K562 (cell line): Measurements from ENCODE around the gene CDC42BPB. TPM values are rescaled to one million over a fixed set of nuclear protein-coding genes. Genes with fewer than 3 reads are reported as not detected.

Source experiments
- MTA1 ChIP-seq: fragments of 450-650 bp; IDR thresholded peaks from 2 replicates; pipeline ENCODE4 v1.6.1; 2017; ENCODE audit warnings: borderline replicate concordance
- NFIX ChIP-seq: fragments of 250-450 bp; sonication (Bioruptor Pico); IDR thresholded peaks from 2 replicates; pipeline ENCODE4 v1.4.0; 2020; ENCODE audit warnings: low read depth, mild to moderate bottlenecking, moderate library complexity
- NR3C1 ChIP-seq: sonication (generic); formaldehyde crosslinking; IDR thresholded peaks from 2 replicates; pipeline ENCODE4 v1.8.1; 2022; ENCODE audit warnings: missing genetic modification reagents
- PTBP1 ChIP-seq: fragments of 200-400 bp; formaldehyde crosslinking; IDR thresholded peaks from 2 replicates; pipeline ENCODE4 v1.6.1; 2017; ENCODE audit warnings: low read depth, low read length
- polyA plus RNA-seq, 8 experiments: library from polyadenylated mRNA; depleted of rRNA in 4 of 8; stranded (reverse) in 5 of 8; unstranded in 3 of 8; fragments of >200 nt; fragmentation: Nextera tagmentation in 2 of 8; fragmentation: Illumina TruSeq in 1 of 8; extraction: Ambion mirVana in 2 of 8; extraction: Trizol in 1 of 8; gene quantifications; 2 replicates each; pipeline versions ENCODE4 v1.2.1 to v1.2.3, GENCODE V29; 2011 to 2014; ENCODE audit warnings: inconsistent platforms in 1 of 8, missing spikeins in 1 of 8
- total RNA-seq, 7 experiments: library from RNA; depleted of rRNA in 6 of 7; stranded (reverse); fragments of >200 nt in 6 of 7; fragmentation: Illumina TruSeq in 2 of 7; extraction: Trizol in 2 of 7; gene quantifications; 2 replicates each; pipeline versions ENCODE4 v1.2.1 to v1.2.3, GENCODE V29; 2011 to 2021; ENCODE audit warnings: low replicate concordance in 1 of 7
- TF ChIP-seq, protein P1 (sequence below), 2 experiments: fragments of 450-650 bp; IDR thresholded peaks; 2 replicates each; pipeline ENCODE4 v1.6.1; 2016; ENCODE audit warnings: mild to moderate bottlenecking in 2 of 2, borderline replicate concordance in 1 of 2, low read depth in 1 of 2, moderate library complexity in 1 of 2
- TF ChIP-seq, protein P2 (sequence below): fragments of 250-450 bp; sonication (Bioruptor Pico); IDR thresholded peaks from 2 replicates; pipeline ENCODE4 v1.8.0; 2022; ENCODE audit warnings: moderate library complexity, mild to moderate bottlenecking, inconsistent platforms

The CDC42BPB gene
- total and polyA plus RNA-seq, 9 of the 15 experiments (the other 6 are each of a cell fraction or from before 2014, with no cell fraction given): 0.07 to 24.3 (median 12.6) TPM

DNA sequence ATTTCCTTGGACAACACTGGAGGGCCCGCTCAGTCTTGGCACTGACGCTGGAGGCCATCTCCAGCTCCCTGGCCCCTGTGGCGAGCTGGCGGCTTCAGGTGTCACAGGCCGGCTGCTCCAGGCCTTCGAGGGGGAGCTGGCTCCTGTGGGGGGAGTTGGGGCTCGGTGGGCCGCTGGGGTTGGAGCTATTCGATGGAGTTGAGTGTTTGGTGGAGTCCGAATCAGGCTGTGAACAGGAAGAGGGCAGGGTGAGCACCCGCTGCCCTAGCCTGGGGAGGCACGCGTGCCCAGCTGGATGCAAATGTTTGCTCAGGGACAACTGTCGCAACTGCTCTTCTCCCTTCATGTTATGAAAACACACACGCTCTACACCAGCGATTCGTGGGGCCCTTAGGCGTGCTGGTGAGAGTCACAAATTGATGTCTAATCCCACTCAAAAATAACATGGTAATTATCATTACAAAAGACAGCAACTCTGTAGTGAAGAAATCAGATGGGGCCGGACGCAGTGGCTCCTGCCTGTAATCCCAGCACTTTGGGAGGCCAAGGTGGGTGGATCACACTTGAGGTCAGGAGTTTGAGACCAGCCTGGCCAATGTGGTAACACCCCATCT lies 123.6 kb downstream of the CDC42BPB start (continued):
- TF ChIP-seq, protein P1, sequence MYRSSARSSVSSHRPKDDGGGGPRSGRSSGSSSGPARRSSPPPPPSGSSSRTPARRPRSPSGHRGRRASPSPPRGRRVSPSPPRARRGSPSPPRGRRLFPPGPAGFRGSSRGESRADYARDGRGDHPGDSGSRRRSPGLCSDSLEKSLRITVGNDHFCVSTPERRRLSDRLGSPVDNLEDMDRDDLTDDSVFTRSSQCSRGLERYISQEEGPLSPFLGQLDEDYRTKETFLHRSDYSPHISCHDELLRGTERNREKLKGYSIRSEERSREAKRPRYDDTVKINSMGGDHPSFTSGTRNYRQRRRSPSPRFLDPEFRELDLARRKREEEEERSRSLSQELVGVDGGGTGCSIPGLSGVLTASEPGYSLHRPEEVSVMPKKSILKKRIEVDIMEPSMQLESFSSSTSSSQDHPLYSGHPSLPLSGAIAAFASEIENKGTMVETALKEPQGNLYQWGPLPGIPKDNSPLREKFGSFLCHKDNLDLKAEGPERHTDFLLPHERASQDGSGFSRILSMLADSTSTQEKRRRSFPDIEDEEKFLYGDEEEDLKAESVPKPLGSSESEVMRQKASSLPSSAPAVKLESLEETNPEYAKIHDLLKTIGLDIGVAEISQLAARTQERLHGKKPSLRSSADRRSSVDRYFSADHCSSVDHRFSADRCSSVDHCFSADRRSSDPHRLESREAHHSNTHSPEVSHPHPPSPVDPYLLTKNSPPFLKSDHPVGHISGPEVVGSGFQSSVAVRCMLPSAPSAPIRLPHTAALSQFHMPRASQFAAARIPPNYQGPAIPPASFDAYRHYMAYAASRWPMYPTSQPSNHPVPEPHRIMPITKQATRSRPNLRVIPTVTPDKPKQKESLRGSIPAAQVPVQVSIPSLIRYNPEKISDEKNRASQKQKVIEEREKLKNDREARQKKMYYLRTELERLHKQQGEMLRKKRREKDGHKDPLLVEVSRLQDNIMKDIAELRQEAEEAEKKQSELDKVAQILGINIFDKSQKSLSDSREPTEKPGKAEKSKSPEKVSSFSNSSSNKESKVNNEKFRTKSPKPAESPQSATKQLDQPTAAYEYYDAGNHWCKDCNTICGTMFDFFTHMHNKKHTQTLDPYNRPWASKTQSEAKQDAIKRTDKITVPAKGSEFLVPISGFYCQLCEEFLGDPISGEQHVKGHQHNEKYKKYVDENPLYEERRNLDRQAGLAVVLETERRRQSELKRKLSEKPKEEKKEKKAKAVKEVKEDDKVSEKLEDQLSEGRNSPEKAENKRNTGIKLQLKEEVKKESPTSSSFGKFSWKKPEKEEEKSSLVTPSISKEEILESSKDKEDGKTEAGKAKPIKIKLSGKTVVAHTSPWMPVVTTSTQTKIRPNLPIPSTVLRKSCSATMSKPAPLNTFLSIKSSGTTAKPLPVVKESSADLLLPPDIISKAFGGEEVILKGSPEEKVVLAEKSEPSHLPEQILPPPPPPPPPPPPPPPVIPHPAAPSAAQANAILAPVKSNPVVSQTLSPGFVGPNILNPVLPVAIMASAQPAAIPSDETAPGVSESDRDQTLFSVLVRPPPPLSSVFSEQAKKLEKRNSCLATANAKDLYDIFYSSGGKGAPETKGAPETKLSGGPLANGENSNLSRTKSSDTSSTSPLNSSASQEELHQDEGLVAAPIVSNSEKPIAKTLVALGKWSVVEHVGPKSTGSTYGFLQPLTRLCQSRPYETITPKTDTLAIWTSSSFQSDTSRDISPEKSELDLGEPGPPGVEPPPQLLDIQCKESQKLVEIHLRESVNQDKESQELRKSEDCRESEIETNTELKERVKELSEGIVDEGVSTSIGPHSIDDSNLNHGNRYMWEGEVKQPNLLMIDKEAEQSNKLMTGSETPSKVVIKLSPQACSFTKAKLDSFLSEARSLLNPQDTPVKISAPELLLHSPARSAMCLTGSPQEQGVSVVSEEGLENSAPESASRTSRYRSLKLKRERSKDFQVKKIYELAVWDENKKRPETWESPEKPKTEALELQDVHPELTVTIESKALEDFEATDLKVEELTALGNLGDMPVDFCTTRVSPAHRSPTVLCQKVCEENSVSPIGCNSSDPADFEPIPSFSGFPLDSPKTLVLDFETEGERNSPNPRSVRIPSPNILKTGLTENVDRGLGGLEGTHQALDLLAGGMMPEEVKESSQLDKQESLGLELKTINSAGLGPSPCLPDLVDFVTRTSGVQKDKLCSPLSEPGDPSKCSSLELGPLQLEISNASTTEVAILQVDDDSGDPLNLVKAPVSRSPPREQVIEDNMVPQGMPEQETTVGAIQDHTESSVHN (IDR thresholded peaks at IDR 0.05; ENCODE audit: borderline replicate concordance in 1 of 2, low read depth in 1 of 2): no peak
- TF ChIP-seq NR3C1 (CRISPR knock-in tag) (no peak), MTA1 (no peak), NFIX (CRISPR knock-in tag) (no peak), PTBP1 (no peak)
- TF ChIP-seq, protein P2, sequence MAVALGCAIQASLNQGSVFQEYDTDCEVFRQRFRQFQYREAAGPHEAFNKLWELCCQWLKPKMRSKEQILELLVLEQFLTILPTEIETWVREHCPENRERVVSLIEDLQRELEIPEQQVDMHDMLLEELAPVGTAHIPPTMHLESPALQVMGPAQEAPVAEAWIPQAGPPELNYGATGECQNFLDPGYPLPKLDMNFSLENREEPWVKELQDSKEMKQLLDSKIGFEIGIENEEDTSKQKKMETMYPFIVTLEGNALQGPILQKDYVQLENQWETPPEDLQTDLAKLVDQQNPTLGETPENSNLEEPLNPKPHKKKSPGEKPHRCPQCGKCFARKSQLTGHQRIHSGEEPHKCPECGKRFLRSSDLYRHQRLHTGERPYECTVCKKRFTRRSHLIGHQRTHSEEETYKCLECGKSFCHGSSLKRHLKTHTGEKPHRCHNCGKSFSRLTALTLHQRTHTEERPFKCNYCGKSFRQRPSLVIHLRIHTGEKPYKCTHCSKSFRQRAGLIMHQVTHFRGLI (CRISPR knock-in tag): no peak
- TF ChIP-seq, all 486 proteins: peak for 0
